HG02884 (cell line): Measurements from ENCODE around the gene MAEA.
"Not testable (repeated sequence)": the region's sequence is repeated elsewhere in the genome, so short reads cannot be mapped to it uniquely, and the experiment has no call there.

ENCODE experiments used
- ATAC-seq: cut with Tn5 transposase; IDR thresholded peaks from one replicate; pipeline ENCODE4 v1.9.1; 2021; ENCODE audit warnings: mild to moderate bottlenecking, moderate library complexity; ENCODE audit not compliant: unreplicated experiment

The MAEA gene

DNA sequence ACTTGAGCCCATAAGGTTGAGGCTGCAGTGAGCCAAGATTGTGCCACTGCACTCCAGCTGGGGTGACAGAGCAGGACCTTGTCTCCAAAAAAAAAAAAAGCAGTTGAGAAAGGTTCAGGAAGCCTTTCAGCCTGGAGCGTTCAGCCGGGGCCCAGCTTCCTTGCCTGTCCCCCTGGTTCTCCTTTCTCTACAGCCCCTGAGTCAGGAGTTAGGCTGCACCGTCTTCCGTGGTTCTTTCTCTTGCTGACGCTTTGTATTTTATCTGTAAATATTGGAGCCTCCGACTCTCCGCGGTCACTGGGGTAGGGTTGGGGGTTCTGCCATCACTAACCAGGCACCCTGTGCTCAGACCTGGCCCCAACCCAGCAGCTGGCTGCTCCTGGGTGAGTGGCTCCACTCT is 43.6 kb downstream of the MAEA start:
- no peak for ATAC-seq

DNA sequence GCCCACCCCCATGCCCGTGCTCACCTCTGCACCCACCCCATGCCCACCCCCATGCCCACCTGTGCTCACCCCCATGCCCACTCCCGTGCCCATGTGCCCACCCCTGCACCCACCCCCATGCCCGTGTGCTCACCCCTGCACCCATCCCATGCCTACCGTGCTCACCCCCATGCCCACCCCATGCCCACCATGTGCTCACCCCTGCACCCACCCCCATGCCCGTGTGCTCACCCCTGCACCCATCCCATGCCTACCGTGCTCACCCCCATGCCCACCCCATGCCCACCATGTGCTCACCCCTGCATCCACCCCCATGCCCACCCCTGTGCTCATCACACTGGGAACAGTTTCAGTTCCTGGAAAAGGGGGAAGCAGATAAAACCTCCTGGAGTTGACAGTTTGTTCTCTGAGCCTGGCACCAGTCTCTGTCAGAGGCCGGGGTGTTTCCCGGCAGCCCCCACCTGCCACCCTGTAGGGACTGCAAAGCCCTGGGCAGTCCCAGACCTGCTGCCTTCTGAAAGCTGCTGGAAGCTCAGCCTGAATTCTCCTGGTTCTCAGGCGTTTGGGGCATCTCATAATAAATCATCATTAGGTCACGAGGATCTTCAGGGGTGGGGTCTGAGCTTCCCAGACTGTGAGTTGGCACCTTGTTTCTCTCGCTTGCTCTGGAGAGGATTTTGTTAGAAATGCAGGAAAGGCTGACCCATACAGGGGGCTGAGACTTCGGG is 44.3 kb downstream of the MAEA start:
- ATAC-seq, result not testable (repeated sequence)

DNA sequence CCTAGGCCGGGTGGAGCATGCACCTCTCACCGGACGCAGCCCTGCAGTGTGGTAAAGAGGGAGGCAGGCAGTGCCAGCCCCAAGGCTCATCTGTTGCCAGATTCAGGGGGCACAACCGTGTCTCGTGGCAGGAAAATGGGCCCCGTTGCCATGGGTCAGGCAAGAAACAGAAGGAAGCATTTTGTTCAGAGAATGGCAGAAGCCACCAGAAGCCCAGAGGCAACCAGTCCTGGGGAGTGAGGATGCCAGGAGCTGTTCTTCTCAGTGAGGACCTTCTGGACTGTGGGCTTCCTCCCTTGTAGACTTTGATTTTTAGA is 44.8 kb downstream of the MAEA start:
- no peak for ATAC-seq

DNA sequence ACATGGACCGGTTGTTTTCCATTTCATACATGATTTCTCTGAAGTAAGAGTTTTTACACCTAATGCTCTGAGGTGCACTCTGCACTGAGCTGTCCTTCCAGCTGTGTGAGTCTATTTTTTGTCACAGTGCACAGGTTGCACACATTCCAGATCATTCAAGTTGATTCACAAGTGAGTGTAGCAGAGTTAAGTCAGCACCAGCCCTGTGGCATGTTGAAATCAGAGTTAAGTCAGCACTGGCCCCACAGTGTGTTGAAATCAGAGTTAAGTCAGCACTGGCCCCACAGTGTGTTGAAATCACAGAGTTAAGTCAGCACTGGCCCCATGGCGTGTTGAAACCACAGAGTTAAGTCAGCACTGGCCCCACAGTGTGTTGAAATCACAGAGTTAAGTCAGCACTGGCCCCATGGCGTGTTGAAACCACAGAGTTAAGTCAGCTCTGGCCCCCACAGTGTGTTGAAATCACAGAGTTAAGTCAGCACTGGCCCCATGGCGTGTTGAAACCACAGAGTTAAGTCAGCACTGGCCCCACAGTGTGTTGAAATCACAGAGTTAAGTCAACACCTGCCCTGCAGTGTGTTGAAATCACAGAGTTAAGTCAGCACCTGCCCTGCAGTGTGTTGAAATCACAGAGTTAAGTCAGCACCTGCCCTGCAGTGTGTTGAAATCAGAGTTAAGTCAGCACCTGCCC is 45.6 kb downstream of the MAEA start:
- ATAC-seq, result not testable (repeated sequence)

DNA sequence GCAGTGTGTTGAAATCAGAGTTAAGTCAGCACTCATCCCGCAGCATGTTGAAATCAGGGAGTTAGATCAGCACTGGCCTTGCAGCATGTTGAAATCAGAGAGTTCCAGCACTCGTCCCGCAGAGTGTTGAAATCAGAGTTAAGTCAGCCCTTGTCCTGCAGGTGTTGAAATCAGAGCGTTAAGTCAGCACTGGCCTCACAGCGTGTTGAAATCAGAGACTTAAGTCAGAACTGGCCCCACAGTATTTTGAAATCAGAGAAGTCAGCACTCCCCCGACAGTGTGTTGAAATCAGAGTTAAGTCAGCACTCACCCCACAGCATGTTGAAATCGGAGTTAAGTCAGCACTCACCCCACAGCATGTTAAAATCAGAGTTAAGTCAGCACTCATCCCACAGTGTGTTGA is 46.4 kb downstream of the MAEA start:
- no peak for ATAC-seq

DNA sequence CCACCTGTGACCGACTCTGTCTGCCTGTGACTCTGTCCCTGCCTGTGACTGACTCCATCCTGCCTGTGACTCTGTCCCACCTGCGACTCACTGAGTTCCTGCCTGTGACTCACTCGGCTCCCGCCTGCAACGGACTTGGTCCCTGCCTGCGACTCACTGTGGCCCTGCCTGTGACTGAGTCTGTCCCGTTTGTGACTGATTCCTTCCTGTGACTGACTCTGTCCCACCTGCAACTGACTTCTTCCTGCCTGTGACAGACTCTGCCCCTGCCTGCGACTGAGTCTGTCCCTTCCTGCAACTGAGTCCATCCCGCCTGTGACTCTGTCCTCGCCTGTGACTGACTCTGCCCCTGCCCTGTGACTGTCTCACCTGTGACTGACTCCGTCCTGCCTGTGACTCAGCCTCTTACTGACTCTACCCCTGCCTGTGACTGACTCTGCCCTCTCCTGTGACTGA is 47.7 kb downstream of the MAEA start:
- ATAC-seq, result no peak

DNA sequence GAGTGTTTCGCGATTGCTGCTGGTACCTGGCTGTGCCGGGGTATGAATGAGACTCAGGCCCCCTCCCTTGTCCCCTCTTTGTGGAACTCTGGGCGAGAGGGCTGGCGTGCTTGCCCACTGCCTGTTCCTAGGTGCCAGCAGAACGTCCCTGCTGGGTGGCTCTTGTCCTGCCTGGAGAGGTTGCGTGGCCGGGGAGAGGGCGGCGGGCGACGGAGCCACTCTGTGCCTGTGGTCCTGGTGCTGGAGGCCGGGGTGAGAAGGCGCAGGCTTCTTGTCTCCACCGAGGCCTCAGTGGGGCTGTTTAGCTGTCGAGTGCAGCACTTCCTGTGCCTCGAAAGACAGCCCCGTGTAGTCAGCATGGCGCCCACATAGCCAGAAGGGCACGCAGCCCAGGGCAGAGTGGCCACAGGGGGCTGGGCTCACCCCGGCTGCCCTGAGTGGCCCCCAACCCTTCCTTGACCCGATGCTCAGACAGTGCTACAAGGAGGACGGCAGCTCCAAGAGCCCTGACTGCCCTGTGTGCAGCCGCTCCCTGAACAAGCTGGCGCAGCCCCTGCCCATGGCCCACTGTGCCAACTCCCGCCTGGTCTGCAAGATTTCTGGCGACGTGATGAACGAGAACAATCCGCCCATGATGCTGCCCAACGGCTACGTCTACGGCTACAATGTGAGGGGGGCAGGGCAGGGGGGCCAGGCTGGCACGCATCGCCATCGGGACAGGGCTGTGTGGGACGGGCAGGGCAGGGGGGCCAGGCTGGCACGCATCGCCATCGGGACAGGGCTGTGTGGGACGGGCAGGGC is 48.5 kb downstream of the MAEA start:
- no peak for ATAC-seq

DNA sequence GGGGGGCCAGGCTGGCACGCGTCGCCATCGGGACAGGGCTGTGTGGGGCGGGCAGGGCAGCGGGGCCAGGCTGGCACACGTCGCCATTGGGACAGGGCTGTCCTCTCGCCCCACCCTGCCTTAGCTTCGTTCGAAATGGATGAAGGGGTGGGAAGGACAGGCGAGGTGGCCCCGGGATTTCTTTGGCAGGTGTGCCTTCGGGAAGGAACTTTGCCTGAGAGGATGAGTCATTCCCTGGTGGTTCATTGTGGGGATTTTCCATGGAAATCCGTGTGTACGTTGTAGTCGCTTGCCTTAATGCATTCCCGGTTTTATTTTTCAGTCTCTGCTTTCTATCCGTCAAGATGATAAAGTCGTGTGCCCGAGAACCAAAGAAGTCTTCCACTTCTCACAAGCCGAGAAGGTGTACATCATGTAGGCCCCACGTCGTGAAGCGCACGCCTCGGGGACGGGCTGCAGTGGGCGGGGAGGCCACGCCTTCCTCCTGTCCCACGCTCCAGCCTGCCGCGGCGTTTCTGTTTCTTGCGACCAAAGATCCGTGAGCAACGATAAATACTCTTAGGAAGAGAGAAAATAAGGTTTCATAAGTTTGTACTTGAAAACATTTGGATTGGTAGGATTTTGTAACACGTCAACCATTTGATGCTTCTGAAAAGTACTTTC is 49.2 kb downstream of the MAEA start:
- no peak for ATAC-seq

DNA sequence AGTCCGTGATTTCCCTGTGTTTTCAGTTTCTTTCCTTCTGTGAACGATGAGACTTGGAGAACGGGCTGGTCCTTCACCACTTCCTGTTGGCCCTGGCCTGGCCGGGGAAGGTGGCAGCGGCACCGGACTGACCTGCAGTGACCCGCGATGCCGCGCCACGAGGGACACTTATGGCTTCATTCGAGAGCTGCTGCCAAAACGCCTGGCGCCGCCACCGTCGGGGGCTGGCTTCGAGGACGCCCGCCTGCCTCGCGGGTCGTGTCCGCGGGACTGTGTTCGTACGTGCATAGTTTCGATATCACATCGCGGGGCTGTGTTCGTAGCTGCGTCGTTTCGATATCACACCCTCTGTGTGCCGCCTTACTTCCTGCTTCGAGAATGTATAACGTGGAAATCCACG is 49.8 kb downstream of the MAEA start:
- no peak for ATAC-seq

DNA sequence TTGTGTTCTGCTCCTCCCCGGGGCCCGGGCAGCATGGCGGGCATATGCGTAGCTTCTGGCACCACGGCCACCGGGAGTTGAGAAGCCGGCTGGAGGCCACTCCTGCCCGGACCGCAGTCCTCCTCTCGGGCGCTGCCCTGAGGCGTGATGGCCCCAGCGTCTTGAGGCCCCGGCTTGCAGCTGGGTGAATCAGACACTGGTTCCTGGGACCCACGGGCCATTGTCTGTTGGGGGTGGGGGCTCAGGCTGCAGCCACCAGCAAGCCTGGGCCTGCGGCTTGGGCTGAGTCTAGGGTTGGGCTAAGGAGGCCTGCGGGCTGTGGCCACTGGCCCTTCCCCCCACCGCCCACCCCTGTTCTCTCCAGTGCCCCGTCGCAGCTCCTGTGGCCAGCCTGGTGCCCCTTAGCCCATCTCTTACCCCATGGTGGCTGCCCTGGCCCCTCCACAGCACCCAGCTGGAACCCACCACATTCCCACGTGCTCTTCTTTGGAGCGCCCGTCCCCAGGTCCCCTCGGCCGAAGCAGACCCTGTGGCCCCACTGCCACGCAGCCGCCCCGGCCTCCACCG is 50.6 kb downstream of the MAEA start:
- no peak for ATAC-seq

DNA sequence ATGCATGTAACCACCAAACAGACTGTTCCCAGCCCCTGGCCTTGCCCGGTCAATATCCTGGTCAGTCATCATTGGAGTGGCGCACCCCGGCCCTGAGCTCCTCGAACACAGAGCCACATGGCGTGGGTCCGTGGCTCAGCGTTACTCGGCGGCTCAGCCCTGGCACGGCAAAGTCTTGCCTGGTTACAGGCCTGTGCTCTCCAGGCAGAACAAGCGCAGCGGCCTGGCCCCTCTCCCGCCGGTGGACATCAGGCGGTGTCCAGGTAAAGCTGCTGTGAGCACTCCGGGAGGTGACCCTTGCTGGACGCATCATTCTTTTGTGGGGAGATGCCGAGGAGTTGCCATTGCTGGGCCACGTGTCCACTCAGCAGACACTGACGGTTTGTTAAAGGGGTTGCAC is 51.2 kb downstream of the MAEA start:
- ATAC-seq, result no peak

DNA sequence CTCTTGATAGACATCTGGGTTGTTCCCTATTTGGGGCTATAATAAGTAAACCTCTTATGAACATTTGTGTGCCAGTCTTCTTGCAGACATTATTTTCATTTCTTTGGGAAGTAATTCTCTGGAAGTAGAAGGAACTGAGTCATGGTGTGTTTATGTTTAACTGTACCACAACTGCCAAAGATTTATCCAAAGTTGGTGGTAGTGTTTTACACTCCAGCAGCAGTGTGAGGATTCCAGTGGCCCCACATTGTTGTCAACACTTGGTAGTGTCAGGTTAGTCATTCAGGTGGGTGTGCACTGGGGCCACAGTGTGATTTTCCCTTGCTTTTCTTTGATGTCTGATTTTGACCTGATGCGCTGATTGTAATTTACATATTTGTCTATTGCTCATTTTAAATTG is 52.3 kb downstream of the MAEA start:
- ATAC-seq, result no peak

DNA sequence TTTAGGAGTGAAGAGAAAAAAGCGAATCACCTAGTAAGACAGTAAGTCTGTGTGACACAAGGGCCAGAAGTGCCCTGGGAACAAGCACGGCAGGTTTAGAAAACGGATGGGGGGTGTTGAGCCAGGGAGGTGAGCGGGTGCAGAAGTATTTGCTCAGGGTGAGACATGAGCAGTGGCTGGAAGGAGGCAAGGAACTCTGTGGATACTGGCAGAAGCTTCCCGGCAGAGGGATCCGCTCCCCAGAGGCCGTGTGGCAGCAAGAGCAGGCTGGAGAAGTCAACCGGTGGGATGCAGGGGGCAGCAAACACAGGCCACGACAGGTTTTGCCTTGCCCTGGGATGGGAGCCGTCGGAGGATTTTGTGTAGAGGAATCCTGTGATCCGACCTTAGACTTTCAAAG is 55.0 kb downstream of the MAEA start:
- no peak for ATAC-seq

DNA sequence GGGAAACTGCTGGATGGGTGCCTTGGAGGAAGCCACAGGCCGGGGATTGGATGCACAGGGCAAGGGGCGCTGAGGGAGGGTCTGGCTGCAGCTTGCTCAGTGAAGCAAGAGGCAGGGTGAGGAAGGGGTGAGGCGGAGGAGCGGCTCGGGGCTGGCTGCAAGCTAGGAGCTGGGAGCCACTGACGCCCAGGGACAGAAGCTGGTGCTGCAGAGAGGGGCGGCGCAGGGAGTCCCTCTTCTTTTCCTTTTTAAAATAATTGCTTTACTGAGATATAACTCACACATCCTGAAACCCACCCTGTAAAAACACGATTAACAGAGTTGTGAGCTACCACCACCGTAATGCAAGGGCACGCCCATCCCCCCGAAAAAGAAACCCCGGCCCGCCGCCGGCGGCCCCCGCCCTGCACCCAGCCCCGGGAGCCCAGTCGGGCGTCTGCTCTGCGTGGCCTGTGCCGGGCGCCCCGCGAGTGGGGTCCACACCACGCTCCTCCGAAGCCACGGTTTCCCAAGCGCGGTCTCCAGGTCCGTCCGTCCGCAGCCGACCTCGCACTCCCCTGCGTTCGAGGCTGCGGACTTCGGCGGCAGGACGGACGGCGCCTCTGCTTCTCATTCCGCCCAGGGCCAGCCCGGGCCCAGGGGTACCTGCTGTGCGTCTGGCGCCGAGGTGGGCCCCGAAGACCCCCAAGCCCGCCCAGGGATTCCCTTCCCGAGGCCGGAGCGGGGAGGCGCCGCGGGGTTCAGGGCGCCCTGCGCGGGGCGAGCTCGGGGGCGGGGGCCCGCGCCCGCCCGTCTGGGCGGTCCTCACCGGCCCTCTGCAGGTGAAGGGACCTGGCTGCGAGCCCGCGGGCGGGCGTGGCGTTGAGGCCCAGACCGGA is 56.5 kb downstream of the MAEA start:
- ATAC-seq, result peak; percentile 22

DNA sequence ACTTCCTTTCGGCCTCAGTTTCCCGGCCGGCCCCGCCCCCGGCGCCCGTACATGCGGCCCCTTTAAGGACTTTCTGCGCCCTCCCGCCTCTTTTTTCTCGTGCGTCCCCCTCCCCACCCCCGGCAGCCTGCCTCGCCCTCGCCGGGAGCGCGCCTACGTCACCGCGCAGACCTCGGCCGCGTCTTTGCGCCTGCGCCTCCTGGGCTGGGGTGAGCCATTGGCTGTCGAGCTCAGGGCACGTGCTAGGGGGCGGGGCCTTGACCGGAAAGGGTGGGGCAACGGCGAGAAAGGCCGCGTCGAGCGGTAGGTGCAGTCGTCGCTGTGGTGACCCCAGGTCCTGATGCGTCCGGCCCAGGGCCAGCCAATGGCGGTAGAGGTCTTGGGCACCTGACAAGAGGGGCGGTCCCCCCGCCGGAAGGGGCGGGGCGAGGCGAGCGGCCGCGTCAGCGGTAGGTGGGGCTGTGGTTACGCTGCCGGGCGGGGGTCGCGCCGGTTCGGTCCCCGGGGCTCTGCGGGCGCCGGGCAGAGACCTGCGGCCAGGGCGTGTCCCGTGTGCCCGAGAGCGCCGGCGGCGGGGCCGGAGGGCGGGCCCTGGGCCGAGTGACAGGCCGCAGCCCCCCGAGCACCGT is 57.2 kb downstream of the MAEA start, which contains the start of gene UVSSA:
TSS of gene UVSSA (plus strand) at position 428 of the 629 bp plus-strand sequence. CDS start 884 bp downstream, outside the sequence.
- peak; percentile 90 for ATAC-seq

DNA sequence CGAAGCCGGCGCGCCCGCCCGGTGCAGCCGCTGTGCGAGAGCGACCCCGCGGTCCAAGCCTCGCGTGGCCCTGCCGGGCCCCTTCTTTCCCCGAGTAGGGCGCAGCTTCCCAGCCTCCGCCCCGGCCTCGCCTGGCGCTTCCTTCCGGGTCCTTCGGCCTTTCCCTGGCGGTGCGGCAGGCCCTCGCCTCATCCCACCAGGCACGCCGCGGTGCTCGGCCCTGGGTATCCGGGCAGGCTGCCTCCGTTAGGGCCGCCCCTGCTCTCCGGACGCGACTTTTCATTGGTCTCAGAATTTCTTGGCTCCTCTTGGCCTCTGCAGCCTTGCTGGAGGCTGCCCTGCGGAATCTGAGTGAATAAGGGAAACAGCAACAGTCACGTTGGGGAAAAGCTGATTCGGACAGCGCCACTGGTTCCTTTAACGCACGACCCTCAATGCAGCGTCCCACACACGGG is 57.7 kb downstream of the MAEA start:
- peak; percentile 26 for ATAC-seq

DNA sequence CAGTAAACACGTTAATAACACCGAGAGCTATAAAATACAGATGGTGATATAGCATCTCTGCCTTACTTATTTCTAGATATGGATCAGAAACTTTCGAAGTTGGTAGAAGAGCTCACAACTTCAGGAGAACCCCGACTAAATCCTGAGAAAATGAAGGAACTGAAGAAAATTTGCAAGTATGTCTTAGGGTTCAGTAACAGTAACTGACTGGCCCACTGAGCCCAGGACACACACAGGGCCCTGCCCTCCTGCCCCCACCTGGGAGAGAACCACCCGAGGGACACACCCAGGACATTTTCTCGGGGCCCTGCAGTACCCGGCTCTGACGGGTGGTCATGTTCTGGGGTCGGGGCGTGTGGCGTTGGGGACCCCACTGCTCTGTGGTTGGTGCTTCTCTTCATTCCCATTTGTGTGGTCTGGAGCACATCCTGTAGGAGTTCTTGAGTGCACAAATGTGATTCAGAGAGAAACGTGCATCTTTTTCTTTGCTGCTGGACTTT is 58.4 kb downstream of the MAEA start:
- ATAC-seq, result no peak

DNA sequence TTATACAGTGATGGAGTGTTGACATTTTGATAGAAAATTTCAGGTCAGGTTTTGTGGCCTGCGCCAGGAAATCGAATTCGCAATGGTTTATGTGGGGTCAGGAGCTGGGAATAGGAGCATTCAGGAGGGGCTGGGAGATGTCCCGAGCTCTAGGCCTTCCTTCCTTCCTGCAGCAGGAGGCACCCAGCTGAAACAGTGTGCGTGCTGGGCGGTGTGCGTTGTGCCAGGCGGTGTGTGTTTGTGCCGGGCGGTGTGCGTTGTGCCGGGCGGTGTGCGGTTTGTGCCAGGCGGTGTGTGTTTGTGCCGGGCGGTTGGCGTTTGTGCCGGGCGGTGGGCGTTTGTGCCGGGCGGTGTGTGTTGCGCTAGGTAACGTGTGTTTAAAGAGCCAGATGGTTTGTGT is 59.1 kb downstream of the MAEA start:
- ATAC-seq, result no peak
